Cardiac ventricle fibroblast (primary cell): ENCODE measurements around the gene ASPHD2. TPM values are rescaled to one million over a fixed set of nuclear protein-coding genes. Genes with fewer than 3 reads are reported as not detected.

Experiments used
- total RNA-seq: library from RNA; depleted of rRNA; stranded (reverse); fragments of >200 nt; gene quantifications from 2 replicates; pipeline ENCODE4 v1.2.3, GENCODE V29; 2015

ASPHD2 gene
- total RNA-seq = 1.2 and 2.9 TPM in 2 replicates

GRCh38 chr22:26428515-26429457, at the start of gene ASPHD2:
Gene ASPHD2 (plus strand): TSS chr22:26429260. CDS start chr22:26433616, 4,356 bp downstream.

GRCh38 chr22:26483439-26484359, 54.6 kb downstream of the ASPHD2 start, which contains the start of the genes HPS4 and SRRD:
Gene HPS4 (minus strand): TSS chr22:26483783. CDS start chr22:26481762, 2,021 bp downstream.
Gene SRRD (plus strand): TSS chr22:26483877. CDS start chr22:26483891, 14 bp downstream.

Other genes with a start within 250 kb of the ASPHD2 start
- gene HPS4, start 54.5 kb downstream of the ASPHD2 start, total RNA-seq = 17.1 and 24.1 TPM in 2 replicates
- gene SRRD, start 54.6 kb downstream of the ASPHD2 start, total RNA-seq = 11.0 and 12.3 TPM in 2 replicates
- 16.2 and 18.7 TPM in 2 replicates for gene TFIP11, start 83.2 kb downstream of the ASPHD2 start, total RNA-seq
- 20.3 and 21.0 TPM in 2 replicates for gene TPST2, start 160.9 kb downstream of the ASPHD2 start, total RNA-seq
- not detected in 2 replicates for gene CRYBB1, start 188.8 kb downstream of the ASPHD2 start, total RNA-seq
- gene CRYBA4, start 192.7 kb downstream of the ASPHD2 start, total RNA-seq = not detected in 2 replicates
- gene MIAT, start 228.3 kb downstream of the ASPHD2 start, total RNA-seq = 0.06 and 0.10 TPM in 2 replicates